Upper lobe of left lung (tissue), 6 donors: ENCODE results near the gene PDGFA. TPM values are rescaled to one million over a fixed set of nuclear protein-coding genes. Genes with fewer than 3 reads are reported as not detected.

Source experiments
- ATAC-seq, 2 donors: fragments of 200-7000 bp; cut with Tn5 transposase; one replicate each; pipeline ENCODE4 v1.9.1; 2022; ENCODE audit warnings: mild to moderate bottlenecking in 2 of 2, moderate library complexity in 2 of 2; ENCODE audit not compliant: low FRiP score in 2 of 2
- DNase-seq, 2 donors: peaks; one replicate each; pipeline ENCODE4 v3.0.0-alpha.2; 2019 to 2020
- H3K27ac ChIP-seq, 4 donors: fragments of 200-600 bp; sonication (generic); one replicate each; pipeline ENCODE4 v1.5.1; 2016 to 2019
- H3K27me3 ChIP-seq, 4 donors: fragments of 200-600 bp; sonication (generic); one replicate each; pipeline ENCODE4 v1.5.1; 2017 to 2019
- H3K36me3 ChIP-seq, 4 donors: fragments of 200-600 bp; sonication (generic); one replicate each; pipeline ENCODE4 v1.5.1; 2016 to 2019
- H3K4me1 ChIP-seq, 4 donors: fragments of 200-600 bp; sonication (generic); one replicate each; pipeline ENCODE4 v1.5.1; 2018 to 2019
- H3K4me3 ChIP-seq, 4 donors: fragments of 200-600 bp; sonication (generic); one replicate each; pipeline ENCODE4 v1.5.1; 2017 to 2019; ENCODE audit warnings: mild to moderate bottlenecking in 2 of 4, moderate library complexity in 1 of 4
- H3K9me3 ChIP-seq, 4 donors: fragments of 200-600 bp; sonication (generic); one replicate each; pipeline ENCODE4 v1.5.1; 2018 to 2019
- CTCF ChIP-seq, 6 experiments: fragments of 450-650 bp in 4 of 6; fragments of 200-600 bp in 2 of 6; sonication (generic) in 2 of 6; IDR thresholded peaks; one replicate each; pipeline ENCODE4 v1.5.1; 2016 to 2019; ENCODE audit warnings: antibody characterized with exemption in 6 of 6
- EP300 ChIP-seq, 4 donors: sonication (generic); formaldehyde crosslinking; IDR thresholded peaks; one replicate each; pipeline ENCODE4 v1.5.1; 2017; ENCODE audit warnings: antibody characterized with exemption in 4 of 4, control low read depth in 2 of 4
- POLR2A ChIP-seq, 4 donors: fragments of 450-650 bp; IDR thresholded peaks; one replicate each; pipeline ENCODE4 v1.5.1; 2016 to 2017; ENCODE audit warnings: antibody characterized with exemption in 4 of 4, mild to moderate bottlenecking in 2 of 4
- POLR2AphosphoS5 ChIP-seq, 2 donors: sonication (generic); formaldehyde crosslinking; IDR thresholded peaks; one replicate each; pipeline ENCODE4 v1.5.1; 2017; ENCODE audit warnings: antibody characterized with exemption in 2 of 2
- WGBS, 2 donors: methylation state at CpG; one replicate each; pipeline ENCODE4 v1.1.5; 2017 to 2018; 5-methylcytosine and 5-hydroxymethylcytosine counted together
- total RNA-seq, 6 donors: library from RNA; depleted of rRNA in 4 of 6; stranded (reverse); fragments of >200 nt in 4 of 6; gene quantifications; one replicate each; pipeline versions ENCODE4 v1.1.0 to v1.2.1, GENCODE V29; 2016 to 2021
- donor health status: DM: no; HTN: no; CAD: no; lungs with moderate emphysema.
- donor health status: DM: no; HTN: yes; CAD: no; lungs with severe emphysema.

The PDGFA gene
- total RNA-seq, 6 donors from 2014 or later, result 23.0 to 73.3 (median 44.6) TPM

- TF ChIP-seq CTCF (IDR thresholded peaks at IDR 0.05) (no peak), POLR2AphosphoS5 (IDR thresholded peaks at IDR 0.05) (peak; percentile 38 to 51), POLR2A (IDR thresholded peaks at IDR 0.05) (no peak), EP300 (IDR thresholded peaks at IDR 0.05) (peak in 1 of 4 donors; percentile 30)
- Histone ChIP-seq H3K27me3 (no peaks in the 10 kb centered on the region), H3K9me3 (no peaks in the 10 kb centered on the region), H3K36me3 (peaks cover 0 to 38% (median 22%) of the 10 kb centered on the region in 4 donors), H3K4me3 (no peak overlapping the region), H3K27ac (peak overlapping the region; percentile 44 to 80 (median 62)), H3K4me1 (peaks cover 8 to 22% (median 17%) of the 10 kb centered on the region in 4 donors)
- DNase-seq (peak; percentile 79 to 95), ATAC-seq (peak; percentile 79 to 87)
- 70 to 77% methylated on average over 16 to 20 of the region's 20 CpGs for WGBS, 2 donors
Measured at GRCh38 chr7:503575-504111, 16.0 kb downstream of the PDGFA start.

GRCh38 chr7:502296-502695 lies 17.4 kb downstream of the PDGFA start:
- peaks cover 0 to 43% (median 23%) of the 10 kb centered on the region in 4 donors for H3K36me3 ChIP-seq
- H3K4me3 ChIP-seq, result no peak overlapping the region
- no peak for TF ChIP-seq POLR2AphosphoS5 (IDR thresholded peaks at IDR 0.05)
- TF ChIP-seq CTCF (IDR thresholded peaks at IDR 0.05), result no peak
- TF ChIP-seq POLR2A (IDR thresholded peaks at IDR 0.05), result no peak
- TF ChIP-seq EP300 (IDR thresholded peaks at IDR 0.05), result no peak
- DNase-seq (peak in 1 of 2 donors; percentile 25), ATAC-seq (no peak)
- H3K27ac ChIP-seq, result no peak overlapping the region
- no peaks in the 10 kb centered on the region for H3K9me3 ChIP-seq
- peaks cover 8 to 22% (median 17%) of the 10 kb centered on the region in 4 donors for H3K4me1 ChIP-seq
- 88% methylated on average over 13 of the region's 13 CpGs; no CpG with 5 or more reads in 1 of the 2 donors for WGBS, 2 donors
- no peaks in the 10 kb centered on the region for H3K27me3 ChIP-seq

GRCh38 chr7:501526-501925 lies 18.1 kb downstream of the PDGFA start:
- TF ChIP-seq EP300 (IDR thresholded peaks at IDR 0.05), result no peak
- TF ChIP-seq POLR2A (IDR thresholded peaks at IDR 0.05), result no peak
- no peak for TF ChIP-seq CTCF (IDR thresholded peaks at IDR 0.05)
- TF ChIP-seq POLR2AphosphoS5 (IDR thresholded peaks at IDR 0.05), result no peak
- no peak overlapping the region for H3K27ac ChIP-seq
- H3K4me3 ChIP-seq, result no peak overlapping the region
- H3K4me1 ChIP-seq, result peaks cover 8 to 22% (median 17%) of the 10 kb centered on the region in 4 donors
- no peaks in the 10 kb centered on the region for H3K9me3 ChIP-seq
- 88 to 97% methylated on average over 7 of the region's 7 CpGs for WGBS, 2 donors
- H3K27me3 ChIP-seq, result no peaks in the 10 kb centered on the region
- ATAC-seq (no peak), DNase-seq (no peak)
- peaks cover 0 to 50% (median 27%) of the 10 kb centered on the region in 4 donors for H3K36me3 ChIP-seq

- no peaks in the 10 kb centered on the region for H3K9me3 ChIP-seq
- H3K36me3 ChIP-seq, result peaks cover 0 to 49% (median 30%) of the 10 kb centered on the region in 4 donors
- H3K4me3 ChIP-seq, result no peak overlapping the region
- ATAC-seq (no peak), DNase-seq (peak in 1 of 2 donors; percentile 45)
- H3K4me1 ChIP-seq, result peaks cover 8 to 22% (median 17%) of the 10 kb centered on the region in 4 donors
- H3K27me3 ChIP-seq, result no peaks in the 10 kb centered on the region
- TF ChIP-seq EP300 (IDR thresholded peaks at IDR 0.05) (no peak), POLR2A (IDR thresholded peaks at IDR 0.05) (no peak), CTCF (IDR thresholded peaks at IDR 0.05) (no peak), POLR2AphosphoS5 (IDR thresholded peaks at IDR 0.05) (no peak)
- no peak overlapping the region for H3K27ac ChIP-seq
- 91 to 95% methylated on average over 32 to 33 of the region's 35 CpGs for WGBS, 2 donors
Measured at GRCh38 chr7:500521-501420, 18.9 kb downstream of the PDGFA start.
